ENCODE data around the gene DCAF5. TPM values are rescaled to one million over a fixed set of nuclear protein-coding genes. Genes with fewer than 3 reads are reported as not detected.

Gene DCAF5
- polyA plus RNA-seq, 3 donors, result 22.2 to 55.1 (median 30.6) TPM

- no peak for TF ChIP-seq CTCF (IDR thresholded peaks at IDR 0.05)
- H3K27me3 Mint-ChIP-seq (ENCODE audit: low read depth in 3 of 3), result peaks cover 0 to 7% (median 4%) of the 10 kb centered on the region in 3 donors
- peaks cover 79 to 81% of the 10 kb centered on the region in 2 donors for H3K4me1 ChIP-seq (ENCODE audit: control insufficient read depth in 1 of 2, insufficient read depth in 2 of 2, low read length in 2 of 2)
Observed at GRCh38 chr14:69042299-69042698, 110.6 kb downstream of the DCAF5 start.

GRCh38 chr14:69041783-69042182 lies 111.1 kb downstream of the DCAF5 start:
- Mint-ChIP-seq H3K27ac (peak overlapping the region in 4 of 7 donors; percentile 18 to 79 (median 64)), H3K36me3 (peaks cover 0 to 7% of the 10 kb centered on the region in 2 donors), H3K27me3 (ENCODE audit: low read depth in 3 of 3) (peaks cover 2 to 7% (median 4%) of the 10 kb centered on the region in 3 donors), H3K4me1 (peaks cover 88% of the 10 kb centered on the region), H3K4me3 (no peak overlapping the region), H3K9me3 (peaks cover 0 to 4% (median 0%) of the 10 kb centered on the region in 7 donors)
- Histone ChIP-seq H4K20me1 (ENCODE audit: insufficient read depth, low read length) (no peaks in the 10 kb centered on the region), H2AFZ (ENCODE audit: insufficient read depth, low read depth, low read length, poor library complexity, severe bottlenecking) (no peak overlapping the region), H3K27me3 (ENCODE audit: control insufficient read depth in 2 of 2, insufficient read depth in 2 of 2, low read length in 2 of 2) (no peaks in the 10 kb centered on the region), H3K79me2 (ENCODE audit: insufficient read depth, low read length) (no peaks in the 10 kb centered on the region), H3K4me3 (replicated peaks in 1 of 3; ENCODE audit: low read depth in 2 of 3, low read length in 3 of 3) (no peak overlapping the region), H3K9me3 (replicated peaks in 1 of 2; ENCODE audit: control insufficient read depth in 1 of 2, insufficient read depth in 1 of 2, low read length in 2 of 2) (no peaks in the 10 kb centered on the region), H3K4me1 (ENCODE audit: control insufficient read depth in 1 of 2, insufficient read depth in 2 of 2, low read length in 2 of 2) (peaks cover 78 to 79% of the 10 kb centered on the region in 2 donors), H3K36me3 (replicated peaks in 1 of 2; ENCODE audit: control insufficient read depth in 1 of 2, insufficient read depth in 2 of 2, low read length in 2 of 2) (no peaks in the 10 kb centered on the region), H3K27ac (ENCODE audit: low read depth in 1 of 2, low read length in 2 of 2) (peak overlapping the region in 1 of 2 donors; percentile 98), H3K9ac (ENCODE audit: insufficient read depth, low read length, poor library complexity, severe bottlenecking) (no peak overlapping the region), H3K4me2 (replicated peaks; ENCODE audit: extremely low read depth, low read length, poor library complexity, severe bottlenecking) (no peak overlapping the region)
- no peak for TF ChIP-seq CTCF (IDR thresholded peaks at IDR 0.05)
- whole genome bisulfite sequencing (ENCODE audit: insufficient coverage), result 89% methylated on average over 3 of the region's 7 CpGs
- no peak for DNase-seq
- intact Hi-C loops (cut with micrococcal nuclease), result loop anchor here in 1 of 2 donors (5.0 kb wide), 1 partner anchor 109 kb away; no protein-coding TSS in a partner anchor

More at GRCh38 chr14:69042299-69042698, 110.6 kb downstream of the DCAF5 start:
- WGBS (ENCODE audit: insufficient coverage), result no CpG with 5 or more reads among the region's 3 CpGs
- DNase-seq, result no peak
- no peaks in the 10 kb centered on the region for H4K20me1 ChIP-seq (ENCODE audit: insufficient read depth, low read length)
- intact Hi-C loops (cut with micrococcal nuclease), result loop anchor here in 1 of 2 donors (5.0 kb wide), 1 partner anchor 110 kb away; no protein-coding TSS in a partner anchor
- H3K36me3 Mint-ChIP-seq, result peaks cover under 1 to 7% of the 10 kb centered on the region in 2 donors
- peak overlapping the region in 1 of 3 experiments; percentile 57 for H3K4me3 ChIP-seq (replicated peaks in 1 of 3; ENCODE audit: low read depth in 2 of 3, low read length in 3 of 3)
- H3K27ac Mint-ChIP-seq, result peak overlapping the region; percentile 94 to 98 (median 97)
- peaks cover 0 to 4% (median 0%) of the 10 kb centered on the region in 7 donors for H3K9me3 Mint-ChIP-seq
- no peaks in the 10 kb centered on the region for H3K9me3 ChIP-seq (replicated peaks in 1 of 2; ENCODE audit: control insufficient read depth in 1 of 2, insufficient read depth in 1 of 2, low read length in 2 of 2)
- H2AFZ ChIP-seq (ENCODE audit: insufficient read depth, low read depth, low read length, poor library complexity, severe bottlenecking), result no peak overlapping the region
- H3K79me2 ChIP-seq (ENCODE audit: insufficient read depth, low read length), result no peaks in the 10 kb centered on the region
- H3K4me3 Mint-ChIP-seq, result peak overlapping the region; percentile 60 to 80
- no peaks in the 10 kb centered on the region for H3K27me3 ChIP-seq (ENCODE audit: control insufficient read depth in 2 of 2, insufficient read depth in 2 of 2, low read length in 2 of 2)
- peak overlapping the region; percentile 60 for H3K4me2 ChIP-seq (replicated peaks; ENCODE audit: extremely low read depth, low read length, poor library complexity, severe bottlenecking)
- H3K4me1 Mint-ChIP-seq, result peaks cover 87% of the 10 kb centered on the region
- H3K27ac ChIP-seq (ENCODE audit: low read depth in 1 of 2, low read length in 2 of 2), result peak overlapping the region in 1 of 2 donors; percentile 98
- H3K9ac ChIP-seq (ENCODE audit: insufficient read depth, low read length, poor library complexity, severe bottlenecking), result peak overlapping the region; percentile 52
- H3K36me3 ChIP-seq (replicated peaks in 1 of 2; ENCODE audit: control insufficient read depth in 1 of 2, insufficient read depth in 2 of 2, low read length in 2 of 2), result no peaks in the 10 kb centered on the region

Data from CD14-positive monocyte (primary cell).